ENCODE measurements around the gene HRH3. TPM values are rescaled to one million over a fixed set of nuclear protein-coding genes. Genes with fewer than 3 reads are reported as not detected.

Gene HRH3
- total and polyA plus RNA-seq, 7 experiments from 2014 or later = not detected

GRCh38 chr20:62165762-62166399, 54.2 kb downstream of the HRH3 start:
- intact Hi-C loops (cut with micrococcal nuclease) = no loop called here
- H3K36me3 ChIP-seq (ENCODE audit: control insufficient read depth in 2 of 3, insufficient read depth in 3 of 3, low read length in 3 of 3) = peaks cover 0 to 64% (median 0%) of the 10 kb centered on the region in 3 experiments
- CTCF ChIA-PET = no interaction called here
- POLR2A ChIA-PET = no interaction called here
- no peaks in the 10 kb centered on the region for H3K27me3 Mint-ChIP-seq
- no peaks in the 10 kb centered on the region for H3K9me3 ChIP-seq (ENCODE audit: control insufficient read depth in 2 of 3, low read length in 3 of 3)
- H3K4me1 ChIP-seq (ENCODE audit: control insufficient read depth in 2 of 2, insufficient read depth in 2 of 2, low read length in 2 of 2) = no peaks in the 10 kb centered on the region
- H3K36me3 Mint-ChIP-seq = peaks cover 0 to 11% (median 6%) of the 10 kb centered on the region in 5 donors
- no peaks in the 10 kb centered on the region for H3K27me3 ChIP-seq (ENCODE audit: control insufficient read depth in 2 of 2, insufficient read depth in 2 of 2, low read length in 2 of 2)
- H3K4me3 Mint-ChIP-seq = no peak overlapping the region
- H3K27ac ChIP-seq (ENCODE audit: low read depth, low read length) = no peak overlapping the region
- no peaks in the 10 kb centered on the region for H3K4me1 Mint-ChIP-seq
- no peak for DNase-seq
- no peaks in the 10 kb centered on the region for H3K9me3 Mint-ChIP-seq
- H3K27ac Mint-ChIP-seq = no peak overlapping the region
- H3K4me3 ChIP-seq (ENCODE audit: low read length) = no peak overlapping the region
- no peak for ATAC-seq

Other genes starting within 250 kb of the HRH3 start
- gene TAF4, start 154.4 kb downstream of the HRH3 start, total RNA-seq = 10 to 100 TPM; 19.8 to 43.7 (median 23.7) TPM
- gene TAF4, start 154.4 kb downstream of the HRH3 start, polyA plus RNA-seq = 1 to 10 TPM in 1 of 2 donors, under 1 TPM in 1; 0.74 to 2.3 TPM
- gene LSM14B, start 97.8 kb downstream of the HRH3 start, total RNA-seq = 10 to 100 TPM; 39.5 to 61.5 (median 41.9) TPM
- gene LSM14B, start 97.8 kb downstream of the HRH3 start, polyA plus RNA-seq = 1 to 10 TPM; 1.4 to 1.9 TPM
- 100 to 1,000 TPM; 125 to 301 (median 165) TPM for gene PSMA7, start 76.9 kb downstream of the HRH3 start, total RNA-seq
- gene PSMA7, start 76.9 kb downstream of the HRH3 start, polyA plus RNA-seq = 100 to 1,000 TPM; 377 to 406 TPM
- 10 to 100 TPM; 17.8 to 26.7 (median 22.6) TPM for gene SS18L1, start 76.5 kb downstream of the HRH3 start, total RNA-seq
- under 1 TPM; 0.47 to 0.54 TPM for gene SS18L1, start 76.5 kb downstream of the HRH3 start, polyA plus RNA-seq
- 10 to 100 TPM; 20.4 to 51.5 (median 41.8) TPM for gene MTG2, start 37.2 kb downstream of the HRH3 start, total RNA-seq
- gene MTG2, start 37.2 kb downstream of the HRH3 start, polyA plus RNA-seq = 10 to 100 TPM; 18.2 to 31.8 TPM
- gene OSBPL2, start 18.2 kb upstream of the HRH3 start, total RNA-seq = 10 to 100 TPM; 37.6 to 80.8 (median 69.3) TPM
- 10 to 100 TPM; 14.6 to 23.4 TPM for gene OSBPL2, start 18.2 kb upstream of the HRH3 start, polyA plus RNA-seq
- 100 to 1,000 TPM in 1 of 5 experiments, 10 to 100 TPM in 4; 51.3 to 117 (median 55.0) TPM for gene ADRM1, start 82.7 kb upstream of the HRH3 start, total RNA-seq
- 10 to 100 TPM; 73.7 to 99.9 TPM for gene ADRM1, start 82.7 kb upstream of the HRH3 start, polyA plus RNA-seq
- gene LAMA5, start 147.0 kb upstream of the HRH3 start, total RNA-seq = 1 to 10 TPM in 1 of 5 experiments, under 1 TPM in 4; 0.05 to 1.3 (median 0.57) TPM
- gene LAMA5, start 147.0 kb upstream of the HRH3 start, polyA plus RNA-seq = not detected
- 1,000 to 10,000 TPM; 2,026 to 3,407 (median 3,308) TPM for gene RPS21, start 166.8 kb upstream of the HRH3 start, total RNA-seq
- gene RPS21, start 166.8 kb upstream of the HRH3 start, polyA plus RNA-seq = 1,000 to 10,000 TPM; 3,163 to 3,458 TPM
- 10 to 100 TPM in 1 of 5 experiments, 1 to 10 TPM in 4; 4.3 to 16.7 (median 6.3) TPM for gene CABLES2, start 187.0 kb upstream of the HRH3 start, total RNA-seq
- gene CABLES2, start 187.0 kb upstream of the HRH3 start, polyA plus RNA-seq = 1 to 10 TPM in 1 of 2 donors, under 1 TPM in 1; 0.61 to 1.8 TPM
- gene RBBP8NL, start 207.3 kb upstream of the HRH3 start, total RNA-seq = not detected
- not detected for gene RBBP8NL, start 207.3 kb upstream of the HRH3 start, polyA plus RNA-seq

Data from naive thymus-derived CD4-positive, alpha-beta T cell (primary cell).